Choroid plexus epithelial cell (primary cell): ENCODE measurements around the gene CROCC2.

ENCODE experiments used
- DNase-seq: peaks from one replicate; pipeline ENCODE4 v3.0.0-alpha.2; 2010; ENCODE audit warnings: low read depth
- H3K4me3 ChIP-seq: 2 replicates; pipeline ENCODE4 v1.5.1; 2011; ENCODE audit warnings: low read depth, mild to moderate bottlenecking, control low read depth, low read length, moderate library complexity
- CTCF ChIP-seq: conservative IDR thresholded peaks from 2 replicates; pipeline ENCODE4 v1.5.1; 2011; ENCODE audit warnings: low read depth, mild to moderate bottlenecking, control low read depth, inconsistent platforms, low read length, moderate library complexity

Gene CROCC2

DNA sequence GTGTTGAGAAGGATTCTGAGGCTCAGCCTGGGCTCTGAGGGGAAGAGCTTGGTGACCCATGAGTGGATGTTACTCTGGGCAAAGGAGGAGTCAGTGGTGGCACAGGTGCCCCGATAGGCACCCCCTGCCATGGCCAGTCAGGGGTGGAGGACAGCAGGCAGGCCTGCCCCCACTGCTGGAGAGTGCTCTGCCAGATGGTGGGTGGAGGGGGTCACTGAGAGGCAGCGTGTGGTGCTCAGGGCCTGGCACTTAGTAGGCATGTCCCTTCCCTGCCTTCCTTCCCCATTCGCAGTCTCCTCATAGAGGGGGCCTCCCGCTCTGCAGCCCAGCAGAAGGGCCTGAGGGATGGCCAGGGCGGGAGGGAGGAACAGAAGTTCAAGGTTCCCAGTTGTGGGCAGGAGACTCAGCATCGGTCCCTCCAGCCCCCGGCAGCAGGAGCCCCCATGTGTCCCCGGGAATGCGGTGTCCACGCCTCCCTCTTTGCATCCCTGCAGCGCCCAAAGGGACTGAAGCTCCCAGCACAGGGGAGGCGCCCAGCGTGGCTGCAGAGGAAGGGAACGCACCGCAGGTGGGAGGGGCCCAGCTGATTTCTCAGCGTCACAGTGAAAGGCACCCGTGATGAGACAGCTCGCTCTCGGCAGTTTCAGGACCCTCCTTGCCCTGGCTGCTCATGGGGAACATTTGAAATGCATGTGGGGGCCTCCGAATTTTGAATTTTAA lies 86.6 kb downstream of the CROCC2 start:
- DNase-seq = no peak
- TF ChIP-seq CTCF = no peak
- H3K4me3 ChIP-seq = no peak overlapping the region

DNA sequence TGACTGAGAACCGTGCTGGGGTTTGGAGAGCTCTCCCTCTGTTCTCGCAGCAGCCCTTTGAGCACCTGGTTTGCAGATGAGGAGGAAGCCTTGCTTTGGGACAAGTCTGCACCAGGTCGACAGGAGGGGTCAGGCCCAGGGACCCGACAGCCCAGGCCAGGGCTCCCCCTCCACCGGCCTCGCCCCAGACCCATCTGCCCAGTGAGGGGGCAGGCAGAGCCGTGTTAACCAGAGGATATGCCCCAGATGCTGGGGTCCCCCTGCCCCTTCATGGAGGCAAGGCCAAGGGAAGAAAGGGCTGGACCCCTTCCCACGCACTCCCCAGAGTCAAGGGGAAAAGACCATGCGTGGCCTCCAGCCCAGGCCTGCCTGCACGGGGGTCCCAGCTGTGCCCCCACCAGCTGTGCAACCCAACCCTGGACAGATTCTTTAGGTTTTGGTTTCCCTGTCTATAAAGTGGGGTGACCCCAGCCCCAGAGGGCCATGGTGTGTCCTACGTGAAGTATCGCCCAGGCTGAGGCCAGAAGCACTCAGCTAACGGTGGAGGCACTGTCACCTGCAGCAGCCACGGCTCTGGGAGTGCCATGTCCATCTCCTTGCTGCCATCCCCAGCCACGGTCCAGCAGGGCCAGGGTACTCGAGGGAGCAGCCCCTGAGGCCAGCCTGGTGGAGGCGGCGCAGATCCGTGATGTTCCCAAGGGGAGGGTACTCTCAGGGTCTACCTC lies 87.5 kb downstream of the CROCC2 start:
- no peak for TF ChIP-seq CTCF
- no peak for DNase-seq
- no peak overlapping the region for H3K4me3 ChIP-seq

GRCh38 chr2:240994171-240994896 lies 88.2 kb downstream of the CROCC2 start:
- TF ChIP-seq CTCF = no peak
- DNase-seq = no peak
- H3K4me3 ChIP-seq = no peak overlapping the region

- DNase-seq = no peak
- TF ChIP-seq CTCF = no peak
- H3K4me3 ChIP-seq = no peak overlapping the region
These were observed 89.2 kb downstream of the CROCC2 start for GRCh38 chr2:240995041-240996021.

DNA sequence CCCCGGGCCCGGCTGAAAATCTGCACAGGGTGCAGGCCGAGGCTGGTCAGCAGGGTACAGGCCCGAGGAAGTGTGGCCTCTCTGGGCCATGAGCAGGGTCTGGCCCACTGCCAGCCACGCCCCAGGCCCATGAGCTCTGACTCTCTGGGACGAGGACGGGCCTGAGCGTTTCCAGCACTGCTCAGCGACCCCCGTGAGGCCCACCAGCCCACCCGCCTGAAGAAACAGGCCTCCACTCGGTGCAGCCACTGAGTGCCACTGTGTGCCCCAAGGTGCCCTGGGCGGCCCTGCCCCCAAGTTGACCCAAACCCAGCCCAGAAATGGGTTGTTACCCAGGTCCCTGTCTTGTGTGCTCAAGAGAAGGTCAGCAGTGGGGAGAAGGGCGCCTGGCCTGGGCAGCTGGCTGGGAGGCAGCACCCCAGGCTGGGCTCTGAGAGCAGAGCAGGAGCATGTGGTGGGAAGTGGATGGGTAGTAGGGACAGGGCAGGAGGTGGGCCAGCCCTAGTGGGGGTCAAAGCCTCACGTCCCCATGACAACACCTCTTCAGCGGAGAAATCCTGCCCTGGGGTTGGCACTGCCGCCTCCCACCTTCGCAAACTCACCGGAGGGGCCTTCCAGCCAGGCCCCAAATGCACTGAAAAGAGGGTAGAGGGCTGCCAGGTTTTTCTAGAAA lies 90.2 kb downstream of the CROCC2 start:
- TF ChIP-seq CTCF = no peak
- no peak overlapping the region for H3K4me3 ChIP-seq
- no peak for DNase-seq

GRCh38 chr2:240996834-240997140 lies 90.7 kb downstream of the CROCC2 start:
- TF ChIP-seq CTCF = no peak
- no peak for DNase-seq
- H3K4me3 ChIP-seq = no peak overlapping the region
